Fibroblast of villous mesenchyme (primary cell): Measurements from ENCODE around the gene ACO2. TPM values are rescaled to one million over a fixed set of nuclear protein-coding genes. Genes with fewer than 3 reads are reported as not detected.

Experiments used
- DNase-seq: peaks from one replicate; pipeline ENCODE4 v3.0.0-alpha.2; 2010; ENCODE audit warnings: low read depth
- H3K4me3 ChIP-seq: 2 replicates; pipeline ENCODE4 v1.5.1; 2011; ENCODE audit warnings: low read depth, mild to moderate bottlenecking, low read length
- CTCF ChIP-seq: IDR thresholded peaks from 2 replicates; pipeline ENCODE4 v1.5.1; 2012; ENCODE audit warnings: low read depth, mild to moderate bottlenecking, low read length; ENCODE audit not compliant: insufficient read depth
- total RNA-seq: library from RNA; depleted of rRNA; stranded (reverse); fragments of >200 nt; gene quantifications from 2 replicates; pipeline ENCODE4 v1.2.3, GENCODE V29; 2012

Gene ACO2
- total RNA-seq, 1 donor: 69.1 TPM

GRCh38 chr22:41445129-41446056 is 23.5 kb upstream of the ACO2 start:
- TF ChIP-seq CTCF: no peak
- H3K4me3 ChIP-seq: peak overlapping the region; percentile 100
- DNase-seq: peak; percentile 44

GRCh38 chr22:41446057-41446501 is 22.8 kb upstream of the ACO2 start:
- peak overlapping the region; percentile 100 for H3K4me3 ChIP-seq
- TF ChIP-seq CTCF: no peak
- peak; percentile 15 for DNase-seq

- DNase-seq: peak; percentile 97
- no peak for TF ChIP-seq CTCF
Measured at GRCh38 chr22:41446639-41447434, 22.1 kb upstream of the ACO2 start, which contains the start of gene TOB2. Gene TOB2, minus strand, starts transcription at chr22:41446801. Its CDS starts 9,456 bp downstream, at chr22:41437345.

GRCh38 chr22:41447435-41448188 is 21.3 kb upstream of the ACO2 start:
- DNase-seq: peak; percentile 68
- no peak for TF ChIP-seq CTCF
- peak overlapping the region; percentile 100 for H3K4me3 ChIP-seq

More at GRCh38 chr22:41446639-41447434, 22.1 kb upstream of the ACO2 start, which contains the start of gene TOB2:
- H3K4me3 ChIP-seq: peak within 1 kb of the TSS; percentile 100

- DNase-seq: peak; percentile 100
- TF ChIP-seq CTCF: no peak
Measured at GRCh38 chr22:41448189-41448808, 20.6 kb upstream of the ACO2 start.

More at GRCh38 chr22:41448189-41448808, 20.6 kb upstream of the ACO2 start:
- peak overlapping the region; percentile 100 for H3K4me3 ChIP-seq
